Prostate gland (tissue), 2 donors: ENCODE results near the gene GABRG3. TPM values are rescaled to one million over a fixed set of nuclear protein-coding genes. Genes with fewer than 3 reads are reported as not detected.

Experiments
- DNase-seq: peaks from one replicate; pipeline ENCODE4 v3.0.0-alpha.2; 2019; ENCODE audit warnings: low spot score
- H3K27ac ChIP-seq, 2 donors: fragments of 200-600 bp; sonication (generic); 2 replicates each; pipeline ENCODE4 v1.5.1; 2017 to 2019
- H3K27me3 ChIP-seq: fragments of 200-600 bp; sonication (generic); replicated peaks from 2 replicates; pipeline ENCODE4 v1.5.1; 2019; ENCODE audit not compliant: insufficient read depth
- H3K36me3 ChIP-seq, 2 donors: fragments of 200-600 bp; sonication (generic); 1 replicate in 1 of 2; 2 replicates in 1 of 2; pipeline versions ENCODE4 v1.5.1 to v1.8.1; 2017 to 2019
- H3K4me1 ChIP-seq: fragments of 200-600 bp; sonication (generic); replicated peaks from 2 replicates; pipeline ENCODE4 v1.5.1; 2019
- H3K4me3 ChIP-seq, 2 donors: fragments of 200-600 bp; sonication (generic); 2 replicates each; pipeline ENCODE4 v1.5.1; 2017 to 2019
- H3K9me3 ChIP-seq: fragments of 200-600 bp; sonication (generic); 2 replicates; pipeline ENCODE4 v1.5.1; 2017
- POLR2A ChIP-seq: fragments of 450-650 bp; IDR thresholded peaks from one replicate; pipeline ENCODE4 v1.6.1; 2016; ENCODE audit warnings: antibody characterized with exemption, mild to moderate bottlenecking
- POLR2AphosphoS5 ChIP-seq: sonication (generic); formaldehyde crosslinking; IDR thresholded peaks from one replicate; pipeline ENCODE4 v1.6.1; 2017; ENCODE audit warnings: antibody characterized with exemption
- WGBS: methylation state at CpG from one replicate; pipeline ENCODE4 v1.1.5; 2018; 5-methylcytosine and 5-hydroxymethylcytosine counted together
- intact Hi-C: fragments of 100-400 bp; cut with DNase I; formaldehyde crosslinking; loops from one replicate; pipeline ENCODE4 v1.14.2; 2022
- total RNA-seq, 2 donors: library from RNA; depleted of rRNA; stranded (reverse); fragments of >200 nt; gene quantifications; one replicate each; pipeline ENCODE4 v1.1.0, GENCODE V29; 2016
- TF ChIP-seq, protein P1 (sequence below), 4 experiments: fragments of 200-600 bp in 2 of 4; fragments of 450-650 bp in 2 of 4; sonication (generic) in 2 of 4; IDR thresholded peaks; 1 replicate in 3 of 4; 2 replicates in 1 of 4; pipeline ENCODE4 v1.5.1; 2016 to 2019; ENCODE audit warnings: antibody characterized with exemption in 4 of 4, mild to moderate bottlenecking in 2 of 4, moderate library complexity in 2 of 4

Gene GABRG3
- total RNA-seq, 2 donors from 2014 or later: 15.6 to 35.4 TPM

DNA sequence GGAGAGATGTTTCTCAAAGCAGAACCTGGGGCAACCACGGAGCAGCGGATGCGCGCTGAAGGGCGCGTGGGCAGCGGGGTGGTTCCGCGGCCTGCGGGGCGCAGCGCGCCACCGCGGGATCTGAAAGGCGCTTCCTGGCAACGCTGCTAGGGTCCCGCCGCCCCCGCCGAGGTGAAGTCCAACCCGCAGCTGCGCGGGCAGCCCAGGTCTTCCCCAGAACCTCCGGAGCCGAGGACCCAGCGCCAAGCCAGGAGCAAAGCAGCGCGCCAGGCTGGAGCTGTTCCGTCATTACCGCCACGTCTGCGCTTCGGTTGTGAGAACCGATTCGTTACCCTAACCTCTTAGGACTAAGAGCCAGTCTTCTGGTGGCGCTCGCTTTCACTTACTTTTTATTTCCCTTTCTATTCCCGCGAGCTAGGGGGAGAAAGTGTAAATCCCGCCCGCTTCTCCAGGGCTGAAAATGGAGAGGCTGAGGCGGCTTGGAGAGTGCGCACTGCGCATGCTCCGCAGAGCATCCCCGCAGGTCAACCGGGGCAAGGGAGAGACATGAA, 3.2 kb upstream of the GABRG3 start:
- H3K4me3 ChIP-seq: peak overlapping the region; percentile 20 to 23
- 4% methylated on average over 48 of the region's 48 CpGs for WGBS
- TF ChIP-seq, protein P1, sequence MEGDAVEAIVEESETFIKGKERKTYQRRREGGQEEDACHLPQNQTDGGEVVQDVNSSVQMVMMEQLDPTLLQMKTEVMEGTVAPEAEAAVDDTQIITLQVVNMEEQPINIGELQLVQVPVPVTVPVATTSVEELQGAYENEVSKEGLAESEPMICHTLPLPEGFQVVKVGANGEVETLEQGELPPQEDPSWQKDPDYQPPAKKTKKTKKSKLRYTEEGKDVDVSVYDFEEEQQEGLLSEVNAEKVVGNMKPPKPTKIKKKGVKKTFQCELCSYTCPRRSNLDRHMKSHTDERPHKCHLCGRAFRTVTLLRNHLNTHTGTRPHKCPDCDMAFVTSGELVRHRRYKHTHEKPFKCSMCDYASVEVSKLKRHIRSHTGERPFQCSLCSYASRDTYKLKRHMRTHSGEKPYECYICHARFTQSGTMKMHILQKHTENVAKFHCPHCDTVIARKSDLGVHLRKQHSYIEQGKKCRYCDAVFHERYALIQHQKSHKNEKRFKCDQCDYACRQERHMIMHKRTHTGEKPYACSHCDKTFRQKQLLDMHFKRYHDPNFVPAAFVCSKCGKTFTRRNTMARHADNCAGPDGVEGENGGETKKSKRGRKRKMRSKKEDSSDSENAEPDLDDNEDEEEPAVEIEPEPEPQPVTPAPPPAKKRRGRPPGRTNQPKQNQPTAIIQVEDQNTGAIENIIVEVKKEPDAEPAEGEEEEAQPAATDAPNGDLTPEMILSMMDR (IDR thresholded peaks at IDR 0.05): no peak
- no peak for TF ChIP-seq POLR2A
- no peak for TF ChIP-seq POLR2AphosphoS5
- intact Hi-C loops: no loop called here
- H3K27me3 ChIP-seq: no peaks in the 10 kb centered on the region
- H3K9me3 ChIP-seq: no peaks in the 10 kb centered on the region
- no peak for DNase-seq
- H3K27ac ChIP-seq: no peak overlapping the region
- no peaks in the 10 kb centered on the region for H3K4me1 ChIP-seq
- no peaks in the 10 kb centered on the region for H3K36me3 ChIP-seq

DNA sequence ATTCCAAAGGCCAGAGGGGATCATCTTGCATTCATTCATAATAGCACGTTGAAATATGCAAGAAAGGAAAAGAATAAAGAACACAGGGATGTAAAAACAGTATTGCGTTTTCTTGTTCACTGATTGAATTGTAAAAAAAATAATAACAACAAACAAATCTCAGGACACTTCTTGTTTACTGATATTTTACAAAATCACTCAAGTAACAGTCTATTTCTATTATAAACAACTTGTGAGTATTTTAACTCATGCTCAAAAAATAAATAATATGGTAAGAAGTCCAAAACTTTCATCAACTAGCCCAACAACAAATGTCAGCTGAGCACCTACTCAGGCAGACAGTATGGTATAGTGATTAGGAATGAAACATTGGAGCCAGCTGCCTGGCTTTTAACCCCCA, 2.2 kb upstream of the GABRG3 start:
- TF ChIP-seq POLR2AphosphoS5 (no peak), POLR2A (no peak)
- TF ChIP-seq, protein P1 (IDR thresholded peaks at IDR 0.05): no peak
- no peaks in the 10 kb centered on the region for H3K36me3 ChIP-seq
- intact Hi-C loops: no loop called here
- H3K27ac ChIP-seq: no peak overlapping the region
- no peak for DNase-seq
- 62% methylated on average over 2 of the region's 2 CpGs for WGBS
- H3K4me3 ChIP-seq: no peak overlapping the region
- H3K27me3 ChIP-seq: no peaks in the 10 kb centered on the region
- no peaks in the 10 kb centered on the region for H3K4me1 ChIP-seq
- no peaks in the 10 kb centered on the region for H3K9me3 ChIP-seq

DNA sequence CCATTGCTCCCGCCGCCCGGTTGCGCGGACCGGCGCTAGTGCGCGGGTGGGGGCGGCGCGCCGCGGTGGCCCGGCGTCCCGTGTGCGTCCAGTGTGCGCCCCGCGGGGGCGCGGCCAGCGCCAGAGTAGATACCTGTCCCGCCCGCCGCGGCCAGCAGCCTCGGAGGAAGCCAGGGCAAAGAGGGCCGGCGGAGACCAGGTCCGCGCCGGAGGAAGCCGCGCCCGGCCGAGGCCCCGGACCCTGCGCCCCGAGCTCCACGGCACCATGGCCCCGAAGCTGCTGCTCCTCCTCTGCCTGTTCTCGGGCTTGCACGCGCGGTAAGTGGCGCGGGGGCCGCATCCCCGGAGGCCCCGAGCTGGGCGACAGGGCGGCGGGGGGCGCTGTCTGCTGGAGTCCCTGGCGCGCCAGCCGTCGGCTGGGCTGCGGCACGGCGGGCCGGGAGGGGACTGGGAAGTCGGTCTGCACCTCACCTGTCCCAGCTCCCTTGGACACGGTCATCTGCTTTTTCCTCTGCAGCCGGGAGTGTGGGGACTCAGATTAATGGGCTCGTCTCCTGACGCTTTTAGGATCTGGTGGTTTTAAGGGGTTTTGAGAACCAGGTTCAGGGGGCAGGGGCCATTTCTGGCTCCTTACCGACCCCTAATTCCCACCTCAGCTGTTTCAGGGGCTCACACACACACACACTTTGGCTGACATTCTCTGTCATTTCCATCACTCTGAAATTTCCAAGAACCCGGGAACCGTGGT, 464 bp downstream of the GABRG3 start:
- Histone ChIP-seq H3K36me3 (no peaks in the 10 kb centered on the region), H3K9me3 (no peaks in the 10 kb centered on the region), H3K27me3 (no peaks in the 10 kb centered on the region), H3K27ac (peak overlapping the region; percentile 48 to 55), H3K4me1 (no peaks in the 10 kb centered on the region), H3K4me3 (peak overlapping the region; percentile 36 to 51)
- TF ChIP-seq POLR2AphosphoS5: no peak
- TF ChIP-seq, protein P1 (IDR thresholded peaks at IDR 0.05): peak in 1 of 4 experiments; percentile 20
- intact Hi-C loops: no loop called here
- WGBS: 8% methylated on average over 18 of the region's 72 CpGs
- no peak for DNase-seq

DNA sequence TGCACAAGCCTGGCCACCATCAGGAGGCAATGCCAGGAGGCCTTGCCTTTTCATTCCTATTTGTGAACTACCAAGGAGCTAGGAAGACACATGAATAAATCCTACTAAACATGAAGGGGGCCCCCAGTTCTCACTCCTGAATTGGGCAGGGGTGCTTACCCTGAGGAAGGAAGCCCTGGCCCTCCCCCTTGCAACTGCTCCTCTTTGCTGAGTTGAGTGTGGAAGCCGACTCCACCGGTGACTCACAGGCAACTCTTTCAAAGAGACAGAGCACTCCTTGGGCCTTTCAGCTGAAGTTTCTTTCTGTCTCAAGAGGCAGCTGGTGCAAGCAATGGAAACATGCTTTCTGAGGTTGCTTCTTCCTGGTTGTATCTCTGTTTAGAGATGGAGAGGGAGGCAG, 1.7 kb downstream of the GABRG3 start:
- DNase-seq: no peak
- intact Hi-C loops: no loop called here
- Histone ChIP-seq H3K4me1 (no peaks in the 10 kb centered on the region), H3K27ac (no peak overlapping the region), H3K9me3 (no peaks in the 10 kb centered on the region), H3K36me3 (no peaks in the 10 kb centered on the region), H3K27me3 (no peaks in the 10 kb centered on the region), H3K4me3 (peak overlapping the region in 1 of 2 donors; percentile 51)
- WGBS: 74% methylated on average over 2 of the region's 2 CpGs
- no peak for TF ChIP-seq POLR2AphosphoS5
- TF ChIP-seq POLR2A: no peak
- TF ChIP-seq, protein P1 (IDR thresholded peaks at IDR 0.05): no peak
